H1 (cell line): Measurements from ENCODE around the gene ACOT7. TPM values are rescaled to one million over a fixed set of nuclear protein-coding genes. Genes with fewer than 3 reads are reported as not detected.

Experiments
- CTCF ChIA-PET: fragments of 300-600 bp; sonication (Branson Sonifier 250); formaldehyde crosslinking; loops from one replicate; lab custom pipeline; 2021; ENCODE audit not compliant: partially characterized antibody; lab: Charles Lee
- POLR2A ChIA-PET: fragments of 300-600 bp; sonication (Branson Sonifier 250); formaldehyde crosslinking; loops from one replicate; lab custom pipeline; 2021; ENCODE audit warnings: inconsistent platforms; ENCODE audit not compliant: partially characterized antibody; lab: Charles Lee
- DNase-seq, 2 experiments: peaks; one replicate each; pipeline versions ENCODE4 v3.0.0 to v3.0.0-alpha.2; 2010 to 2022; ENCODE audit warnings: low spot score in 2 of 2, low read depth in 1 of 2, mixed read lengths in 1 of 2
- FAIRE-seq: peaks from 2 replicates; lab custom pipeline; 2011; peaks lifted over from hg19 to GRCh38; lab: Jason Lieb, UNC
- H2AFZ ChIP-seq: 2 replicates; pipeline ENCODE4 v1.8.1; 2012; ENCODE audit warnings: low read length, inconsistent platforms
- H2AK5ac ChIP-seq: 2 replicates; pipeline ENCODE4 v1.6.1; 2013; ENCODE audit warnings: low read depth, low read length
- H2BK120ac ChIP-seq: replicated peaks from 2 replicates; pipeline ENCODE3; 2013; ENCODE audit warnings: low read depth, low read length, inconsistent platforms
- H2BK12ac ChIP-seq: 2 replicates; pipeline ENCODE4 v1.6.1; 2013; ENCODE audit warnings: low read depth, low read length
- H2BK15ac ChIP-seq: 2 replicates; pipeline ENCODE4 v1.6.1; 2013; ENCODE audit warnings: low read length
- H2BK20ac ChIP-seq: 2 replicates; pipeline ENCODE4 v1.6.1; 2013; ENCODE audit warnings: low read length
- H2BK5ac ChIP-seq: 2 replicates; pipeline ENCODE4 v1.6.1; 2013; ENCODE audit warnings: low read depth, low read length
- H3K14ac ChIP-seq: 2 replicates; pipeline ENCODE4 v1.6.1; 2013; ENCODE audit warnings: inconsistent platforms; ENCODE audit not compliant: insufficient read length
- H3K18ac ChIP-seq: 2 replicates; pipeline ENCODE4 v1.6.1; 2013; ENCODE audit warnings: low read length; ENCODE audit errors: extremely low read depth
- H3K23ac ChIP-seq: 2 replicates; pipeline ENCODE4 v1.6.1; 2013; ENCODE audit warnings: inconsistent platforms; ENCODE audit not compliant: insufficient read length
- H3K23me2 ChIP-seq: 2 replicates; pipeline ENCODE4 v1.6.1; 2013; ENCODE audit warnings: low read depth, low read length
- H3K27ac ChIP-seq: 2 replicates; pipeline ENCODE4 v1.6.1; 2011; ENCODE audit warnings: low read depth, low read length, inconsistent platforms
- H3K27me3 ChIP-seq, 4 experiments: replicated peaks in 1 of 4; 1 replicate in 1 of 4; 2 replicates in 3 of 4; pipeline versions ENCODE4 v1.6.1 to v1.8.1; 2011 to 2013; ENCODE audit warnings: low read length in 3 of 4, mild to moderate bottlenecking in 3 of 4, inconsistent platforms in 2 of 4, mixed read lengths in 2 of 4, moderate library complexity in 1 of 4; ENCODE audit not compliant: control insufficient read depth in 3 of 4, insufficient read depth in 3 of 4; ENCODE audit errors: extremely low read depth in 1 of 4
- H3K36me3 ChIP-seq, 4 experiments: 2 replicates each; pipeline versions ENCODE4 v1.6.1 to v1.8.1; 2011 to 2013; ENCODE audit warnings: mild to moderate bottlenecking in 4 of 4, low read length in 3 of 4, moderate library complexity in 2 of 4, control low read depth in 1 of 4, inconsistent platforms in 1 of 4; ENCODE audit not compliant: insufficient read depth in 4 of 4, control insufficient read depth in 2 of 4
- H3K4ac ChIP-seq: replicated peaks from 2 replicates; pipeline ENCODE3; 2013; ENCODE audit warnings: low read length, low read depth, mixed read lengths, inconsistent platforms; ENCODE audit not compliant: insufficient read length
- H3K4me1 ChIP-seq, 4 experiments: replicated peaks in 1 of 4; 1 replicate in 1 of 4; 2 replicates in 3 of 4; pipeline versions ENCODE4 v1.6.1 to v1.8.1; 2011 to 2013; ENCODE audit warnings: low read length in 3 of 4, inconsistent platforms in 2 of 4, mixed read lengths in 1 of 4; ENCODE audit not compliant: insufficient read depth in 4 of 4, control insufficient read depth in 3 of 4
- H3K4me2 ChIP-seq, 2 experiments: 2 replicates each; pipeline versions ENCODE4 v1.6.1 to v1.8.1; 2011 to 2013; ENCODE audit warnings: low read depth in 2 of 2, low read length in 2 of 2, control low read depth in 1 of 2, inconsistent platforms in 1 of 2, mild to moderate bottlenecking in 1 of 2; ENCODE audit not compliant: insufficient read depth in 1 of 2
- H3K4me3 ChIP-seq, 4 experiments: fragments of 200-600, 300-600 bp in 1 of 4; sonication (generic), shearing (Covaris generic), sonication (Bioruptor Twin) in 1 of 4; 2 replicates each; pipeline versions ENCODE4 v1.5.1 to v1.8.1; 2011 to 2016; ENCODE audit warnings: low read length in 4 of 4, low read depth in 3 of 4, control low read depth in 2 of 4, inconsistent platforms in 2 of 4, mild to moderate bottlenecking in 2 of 4, mixed read lengths in 1 of 4, moderate library complexity in 1 of 4; ENCODE audit not compliant: insufficient read depth in 2 of 4; ENCODE audit errors: extremely low read depth in 1 of 4
- H3K56ac ChIP-seq: replicated peaks from 2 replicates; pipeline ENCODE3; 2013; ENCODE audit warnings: low read depth, mild to moderate bottlenecking, mixed read lengths, low read length, inconsistent platforms; ENCODE audit not compliant: insufficient read length
- H3K79me1 ChIP-seq: 2 replicates; pipeline ENCODE4 v1.6.1; 2013; ENCODE audit warnings: low read depth, low read length, control low read depth
- H3K79me2 ChIP-seq, 2 experiments: 2 replicates each; pipeline versions ENCODE4 v1.6.1 to v1.8.1; 2012 to 2013; ENCODE audit warnings: low read length in 2 of 2, mild to moderate bottlenecking in 2 of 2, inconsistent platforms in 1 of 2; ENCODE audit not compliant: insufficient read depth in 2 of 2, control insufficient read depth in 1 of 2
- H3K9ac ChIP-seq, 4 experiments: replicated peaks in 1 of 4; 1 replicate in 1 of 4; 2 replicates in 3 of 4; pipeline versions ENCODE4 v1.6.1 to v1.8.1; 2011 to 2013; ENCODE audit warnings: low read depth in 3 of 4, low read length in 3 of 4, control low read depth in 2 of 4, mild to moderate bottlenecking in 2 of 4, moderate library complexity in 2 of 4, inconsistent platforms in 1 of 4; ENCODE audit errors: extremely low read depth in 1 of 4
- H3K9me3 ChIP-seq, 2 experiments: 2 replicates each; pipeline versions ENCODE4 v1.6.1 to v1.8.1; 2012 to 2013; ENCODE audit warnings: mild to moderate bottlenecking in 2 of 2, moderate library complexity in 2 of 2, control low read depth in 1 of 2, inconsistent platforms in 1 of 2, low read depth in 1 of 2, low read length in 1 of 2, mixed read lengths in 1 of 2; ENCODE audit not compliant: insufficient read depth in 2 of 2
- H4K20me1 ChIP-seq, 2 experiments: replicated peaks in 1 of 2; 2 replicates each; pipeline versions ENCODE3 to v1.8.1; 2011 to 2013; ENCODE audit warnings: inconsistent platforms in 2 of 2, low read length in 2 of 2, mild to moderate bottlenecking in 1 of 2; ENCODE audit not compliant: insufficient read depth in 2 of 2, control insufficient read depth in 1 of 2
- H4K5ac ChIP-seq: 2 replicates; pipeline ENCODE4 v1.6.1; 2013; ENCODE audit warnings: low read length, low read depth, mixed read lengths, inconsistent platforms; ENCODE audit not compliant: insufficient read length
- H4K8ac ChIP-seq: 2 replicates; pipeline ENCODE4 v1.8.0; 2013; ENCODE audit warnings: mild to moderate bottlenecking, moderate library complexity, low read length, inconsistent platforms; ENCODE audit not compliant: insufficient read depth; ENCODE audit errors: extremely low read depth
- H4K91ac ChIP-seq: replicated peaks from 2 replicates; pipeline ENCODE3; 2013; ENCODE audit warnings: low read length, mixed read lengths, inconsistent platforms; ENCODE audit not compliant: insufficient read length
- ATF3 ChIP-seq: IDR thresholded peaks from 2 replicates; pipeline ENCODE4 v1.6.1; 2011; ENCODE audit warnings: low read depth, mild to moderate bottlenecking, low read length; ENCODE audit not compliant: insufficient read depth
- CTCF ChIP-seq, 3 experiments: IDR thresholded peaks; 1 replicate in 2 of 3; 2 replicates in 1 of 3; pipeline versions ENCODE4 v1.5.1 to v1.6.1; 2011; ENCODE audit warnings: low read length in 3 of 3, mild to moderate bottlenecking in 3 of 3, inconsistent platforms in 2 of 3, low read depth in 1 of 3, moderate library complexity in 1 of 3; ENCODE audit not compliant: insufficient read depth in 1 of 3; ENCODE audit errors: control extremely low read depth in 1 of 3
- EP300 ChIP-seq, 2 experiments: IDR thresholded peaks; 1 replicate in 1 of 2; 2 replicates in 1 of 2; pipeline ENCODE4 v1.6.1; 2011 to 2012; ENCODE audit warnings: low read depth in 2 of 2, low read length in 2 of 2, mild to moderate bottlenecking in 2 of 2, borderline replicate concordance in 1 of 2, inconsistent platforms in 1 of 2, moderate library complexity in 1 of 2
- RNF2 ChIP-seq: fragments of 200-900, 300-1000 bp; sonication (generic); IDR thresholded peaks from 2 replicates; pipeline ENCODE4 v1.7.1; 2016; ENCODE audit warnings: borderline replicate concordance, low read depth, mild to moderate bottlenecking, antibody characterized with exemption, low read length; ENCODE audit not compliant: poor library complexity, severe bottlenecking; ENCODE audit errors: missing control alignments
- TBP ChIP-seq: IDR thresholded peaks from 2 replicates; pipeline ENCODE4 v1.6.1; 2011; ENCODE audit warnings: low read depth, low read length, improper control_type of control experiment
- WGBS, 2 experiments: shearing (Covaris generic) in 1 of 2; methylation state at CpG; one replicate each; pipeline versions ENCODE4 v1.1.6 to v1.1.7; 2013 to 2015; ENCODE audit warnings: low lambda C conversion rate in 2 of 2, mixed read lengths in 2 of 2, inconsistent platforms in 1 of 2, low coverage in 1 of 2, missing lambda C conversion rate in 1 of 2; ENCODE audit not compliant: insufficient replicate concordance in 2 of 2, insufficient coverage in 1 of 2, insufficient read length in 1 of 2; ENCODE audit errors: extremely low coverage in 1 of 2, missing lambda C conversion rate in 1 of 2; 5-methylcytosine and 5-hydroxymethylcytosine counted together
- polyA plus RNA-seq, 7 experiments: library from polyadenylated mRNA; depleted of rRNA in 3 of 7; stranded (reverse) in 5 of 7; unstranded in 2 of 7; fragments of >200 nt in 5 of 7; fragments of 200-250 nt in 2 of 7; gene quantifications; 1 replicate in 5 of 7; 2 replicates in 1 of 7; 4 replicates in 1 of 7; pipeline versions ENCODE4 v1.2.1 to v1.2.3, GENCODE V29; 2011 to 2013; ENCODE audit warnings: missing spikeins in 2 of 7, mixed read lengths in 2 of 7
- total RNA-seq: library from RNA; stranded (reverse); fragmentation: NEBNext Ultra II Directional; extraction: Animal tissue kit (Norgen Biotek cat#: 25700); gene quantifications from 2 replicates; pipeline ENCODE4 v1.2.1, GENCODE V29; 2021
- TF ChIP-seq, protein P1 (sequence below): IDR thresholded peaks from 2 replicates; pipeline ENCODE4 v1.6.1; 2011; ENCODE audit warnings: low read length, improper control_type of control experiment

Gene ACOT7
- total and polyA plus RNA-seq, 2 of the 8 experiments (the other 6 are each of a cell fraction or from before 2014, with no cell fraction given) = 151 to 214 TPM

DNA sequence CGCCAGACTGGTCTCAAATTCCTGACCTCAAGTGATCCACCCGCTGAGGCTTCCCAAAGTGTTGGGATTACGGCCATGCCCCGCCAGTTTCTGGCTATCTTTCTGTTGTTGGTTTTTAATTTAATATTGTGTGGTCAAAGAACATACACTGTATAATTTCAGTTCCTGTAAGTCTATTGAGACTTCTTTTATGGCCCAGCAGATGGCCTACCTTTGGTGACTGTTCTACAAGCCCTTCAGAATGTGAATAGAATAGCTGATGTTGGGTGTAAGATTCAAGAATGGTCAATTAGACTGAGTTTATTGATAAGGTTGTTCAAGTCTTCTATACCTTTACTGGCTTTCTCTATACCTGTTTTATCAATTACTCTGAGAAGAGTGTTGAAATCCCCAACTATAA lies 15.5 kb upstream of the ACOT7 start:
- H3K79me1 ChIP-seq = no peaks in the 10 kb centered on the region
- H2AK5ac ChIP-seq = no peak overlapping the region
- no peak overlapping the region for H4K5ac ChIP-seq
- no peak overlapping the region for H3K4ac ChIP-seq
- no peak overlapping the region for H3K23ac ChIP-seq
- H2BK120ac ChIP-seq = no peak overlapping the region
- no peak overlapping the region for H3K14ac ChIP-seq
- no peaks in the 10 kb centered on the region for H3K23me2 ChIP-seq
- 93% methylated on average over 4 of the region's 4 CpGs; no CpG with 5 or more reads in 1 of the 2 experiments for WGBS, 2 experiments
- H4K20me1 ChIP-seq = no peaks in the 10 kb centered on the region
- H4K91ac ChIP-seq = no peak overlapping the region
- H3K4me2 ChIP-seq = no peak overlapping the region
- no peak overlapping the region for H3K27ac ChIP-seq
- no peak overlapping the region for H2BK20ac ChIP-seq
- DNase-seq = no peak
- no peaks in the 10 kb centered on the region for H3K36me3 ChIP-seq
- FAIRE-seq = no peak
- H3K27me3 ChIP-seq = peaks cover 0 to 7% (median 4%) of the 10 kb centered on the region in 4 experiments; a peak in 5 of 7 replicates
- H3K9me3 ChIP-seq = no peaks in the 10 kb centered on the region
- no peak overlapping the region for H3K4me3 ChIP-seq
- no peak overlapping the region for H3K9ac ChIP-seq
- H3K79me2 ChIP-seq = no peaks in the 10 kb centered on the region
- no peak overlapping the region for H2BK5ac ChIP-seq
- no peak overlapping the region for H4K8ac ChIP-seq
- no peak overlapping the region for H3K56ac ChIP-seq
- H2BK12ac ChIP-seq = no peak overlapping the region
- no peak overlapping the region for H2BK15ac ChIP-seq
- POLR2A ChIA-PET = interaction anchor here (1.1 kb wide), 1 partner anchor 59 kb away, joined by 3 read pairs; no protein-coding TSS in a partner anchor
- H2AFZ ChIP-seq = no peak overlapping the region
- H3K4me1 ChIP-seq = no peaks in the 10 kb centered on the region
- CTCF ChIA-PET = interaction anchor here (0.9 to 58.4 kb wide), 6 partner anchors 9 to 273 kb away, joined by 3 to 1769 read pairs (median 32); partner anchors contain the start of genes ACOT7 and HES2
- H3K18ac ChIP-seq = no peak overlapping the region
- TF ChIP-seq ATF3 (no peak), CTCF (IDR thresholded peaks at IDR 0.05; ENCODE audit: control extremely low read depth in 1 of 3, insufficient read depth in 1 of 3, low read depth in 1 of 3, low read length in 3 of 3) (no peak), TBP (no peak), RNF2 (no peak), EP300 (IDR thresholded peaks at IDR 0.05; ENCODE audit: borderline replicate concordance in 1 of 2, low read depth in 2 of 2, low read length in 2 of 2) (no peak)
- TF ChIP-seq, protein P1, sequence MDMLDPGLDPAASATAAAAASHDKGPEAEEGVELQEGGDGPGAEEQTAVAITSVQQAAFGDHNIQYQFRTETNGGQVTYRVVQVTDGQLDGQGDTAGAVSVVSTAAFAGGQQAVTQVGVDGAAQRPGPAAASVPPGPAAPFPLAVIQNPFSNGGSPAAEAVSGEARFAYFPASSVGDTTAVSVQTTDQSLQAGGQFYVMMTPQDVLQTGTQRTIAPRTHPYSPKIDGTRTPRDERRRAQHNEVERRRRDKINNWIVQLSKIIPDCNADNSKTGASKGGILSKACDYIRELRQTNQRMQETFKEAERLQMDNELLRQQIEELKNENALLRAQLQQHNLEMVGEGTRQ = no peak
